Mucosa of rectum (tissue), 2 donors: ENCODE measurements around the gene WSB2.
"Not testable (repeated sequence)": the region's sequence is repeated elsewhere in the genome, so short reads cannot be mapped to it uniquely, and the experiment has no call there.

Experiments used
- H3K27ac ChIP-seq, 2 donors: one replicate each; pipeline ENCODE4 v1.7.0; 2013; ENCODE audit warnings: inconsistent platforms in 2 of 2, low read depth in 2 of 2, low read length in 2 of 2
- H3K27me3 ChIP-seq, 2 donors: one replicate each; pipeline ENCODE4 v1.7.0; 2013; ENCODE audit warnings: low read length in 2 of 2; ENCODE audit not compliant: control insufficient read depth in 2 of 2, insufficient read depth in 2 of 2
- H3K36me3 ChIP-seq, 2 donors: one replicate each; pipeline ENCODE4 v1.7.0; 2013; ENCODE audit warnings: low read length in 2 of 2; ENCODE audit not compliant: control insufficient read depth in 2 of 2, insufficient read depth in 2 of 2
- H3K4me1 ChIP-seq, 2 donors: one replicate each; pipeline ENCODE4 v1.7.0; 2013; ENCODE audit warnings: low read length in 2 of 2, mild to moderate bottlenecking in 1 of 2; ENCODE audit not compliant: control insufficient read depth in 2 of 2, insufficient read depth in 2 of 2
- H3K4me3 ChIP-seq, 2 donors: one replicate each; pipeline ENCODE4 v1.7.0; 2013; ENCODE audit warnings: low read length in 2 of 2
- H3K9ac ChIP-seq, 2 donors: one replicate each; pipeline ENCODE4 v1.7.0; 2013; ENCODE audit warnings: low read length in 2 of 2, low read depth in 1 of 2, mild to moderate bottlenecking in 1 of 2
- H3K9me3 ChIP-seq, 2 donors: one replicate each; pipeline ENCODE4 v1.7.0; 2013; ENCODE audit warnings: low read length in 2 of 2; ENCODE audit not compliant: control insufficient read depth in 2 of 2
- donor health status: healthy.
- donor health status: Normal muscosa, but diverticular disease.

Gene WSB2

GRCh38 chr12:118022728-118023109, 38.3 kb downstream of the WSB2 start:
- Histone ChIP-seq H3K4me1 (peaks cover 0 to under 1% of the 10 kb centered on the region in 2 donors), H3K27me3 (no peaks in the 10 kb centered on the region), H3K9ac (no peak overlapping the region), H3K4me3 (no peak overlapping the region), H3K9me3 (no peaks in the 10 kb centered on the region), H3K36me3 (peaks cover 35 to 38% of the 10 kb centered on the region in 2 donors), H3K27ac (no peak overlapping the region)

DNA sequence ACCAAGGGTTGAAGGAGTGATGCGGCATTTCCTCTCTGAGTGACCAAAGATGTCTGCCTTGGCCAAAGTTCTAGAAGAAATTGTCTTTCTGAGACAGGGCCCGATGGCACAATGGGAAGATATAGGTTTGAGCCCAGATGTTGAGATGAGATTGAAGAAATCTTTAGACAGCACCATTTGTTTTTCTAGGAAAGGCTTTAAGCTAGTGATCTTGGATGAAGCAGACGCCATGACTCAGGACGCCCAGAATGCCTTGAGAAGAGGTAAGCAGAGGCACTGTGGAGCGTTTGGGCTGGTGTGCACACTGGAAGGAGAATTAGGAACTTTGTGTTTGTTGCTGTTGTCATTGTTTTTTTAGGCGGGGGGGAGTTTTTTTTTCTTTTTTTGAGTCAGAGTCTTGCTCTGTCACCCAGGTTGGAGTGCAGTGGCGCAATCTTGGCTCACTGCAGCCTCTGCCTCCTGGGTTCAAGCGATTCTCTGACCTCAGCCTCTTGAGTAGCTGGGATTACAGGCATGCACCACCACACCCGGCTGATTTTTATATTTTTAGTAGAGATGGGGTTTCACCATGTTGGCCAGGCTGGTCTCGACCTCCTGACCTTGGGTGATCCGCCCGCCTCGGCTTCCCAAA, 38.8 kb downstream of the WSB2 start:
- H3K4me1 ChIP-seq, H3K4me3 ChIP-seq, H3K9me3 ChIP-seq, H3K27ac ChIP-seq, H3K9ac ChIP-seq, H3K27me3 ChIP-seq: not testable (repeated sequence)
- H3K36me3 ChIP-seq: peaks cover 35 to 36% of the 10 kb centered on the region in 2 donors

- no peaks in the 10 kb centered on the region for H3K27me3 ChIP-seq
- H3K4me3 ChIP-seq: no peak overlapping the region
- peaks cover 6 to 13% of the 10 kb centered on the region in 2 donors for H3K4me1 ChIP-seq
- H3K9me3 ChIP-seq: no peaks in the 10 kb centered on the region
- H3K9ac ChIP-seq: no peak overlapping the region
- peaks cover 17 to 24% of the 10 kb centered on the region in 2 donors for H3K36me3 ChIP-seq
- no peak overlapping the region for H3K27ac ChIP-seq
Measured at GRCh38 chr12:118020036-118020435, 40.9 kb downstream of the WSB2 start.

GRCh38 chr12:118017926-118018325, 43.1 kb downstream of the WSB2 start:
- Histone ChIP-seq H3K4me3 (no peak overlapping the region), H3K36me3 (peaks cover 13 to 18% of the 10 kb centered on the region in 2 donors), H3K27me3 (no peaks in the 10 kb centered on the region), H3K27ac (no peak overlapping the region), H3K9ac (no peak overlapping the region), H3K9me3 (no peaks in the 10 kb centered on the region), H3K4me1 (peaks cover 6 to 13% of the 10 kb centered on the region in 2 donors)

DNA sequence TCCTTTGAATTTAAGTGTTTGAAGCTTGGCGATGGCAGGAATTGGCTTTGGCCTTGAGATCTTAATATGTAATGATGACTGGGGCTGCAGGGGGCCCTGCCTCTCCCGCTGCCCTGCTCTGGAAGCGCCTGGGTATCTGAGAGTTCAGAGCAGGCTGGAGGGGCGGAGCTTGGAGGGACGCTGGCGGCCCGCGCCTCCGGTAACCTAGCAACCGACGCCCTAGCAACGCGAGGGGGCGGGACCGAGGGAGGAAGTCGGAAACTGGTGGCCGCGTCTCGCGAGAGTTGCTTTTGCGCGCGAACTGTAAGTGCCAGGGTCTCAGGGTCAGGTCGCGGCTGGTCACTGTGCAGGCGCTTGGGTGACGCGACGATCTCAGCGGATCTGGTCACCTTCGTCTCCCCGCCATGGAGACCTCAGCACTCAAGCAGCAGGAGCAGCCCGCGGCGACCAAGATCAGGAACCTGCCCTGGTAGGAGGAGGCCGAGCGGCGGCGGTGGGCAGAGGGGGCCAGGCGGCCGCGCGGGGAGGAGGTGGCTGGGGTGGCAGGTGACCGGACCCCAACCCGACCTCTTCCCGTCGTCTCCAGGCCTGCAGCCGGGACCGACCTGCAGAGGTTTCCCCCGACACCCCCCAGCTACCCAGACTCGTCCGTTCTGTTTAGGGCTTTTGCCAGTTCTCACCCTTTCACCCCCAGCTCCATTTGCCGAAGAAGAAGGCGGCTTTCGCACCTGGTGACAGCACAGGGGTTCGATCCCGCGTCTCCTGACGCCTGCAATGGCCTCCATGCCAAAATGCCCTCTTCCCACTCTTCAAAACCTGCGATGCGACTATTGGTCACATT, 44.3 kb downstream of the WSB2 start, which contains the start of gene RFC5:
Gene RFC5, plus strand, starts transcription at position 280 of the 841 bp plus-strand sequence. Its CDS starts 125 bp downstream, at position 405.
- no peaks in the 10 kb centered on the region for H3K27me3 ChIP-seq
- peak within 1 kb of the TSS; percentile 93 to 99 for H3K4me3 ChIP-seq
- H3K9ac ChIP-seq: peak within 1 kb of the TSS; percentile 88 to 89
- H3K36me3 ChIP-seq: peaks cover 10% of the 10 kb centered on the region in 2 donors
- peaks cover 6 to 13% of the 10 kb centered on the region in 2 donors for H3K4me1 ChIP-seq
- H3K9me3 ChIP-seq: no peaks in the 10 kb centered on the region
- H3K27ac ChIP-seq: peak within 1 kb of the TSS in 1 of 2 donors; percentile 23

- peak overlapping the region in 1 of 2 donors; percentile 5 for H3K9ac ChIP-seq
- peaks cover 6 to 13% of the 10 kb centered on the region in 2 donors for H3K4me1 ChIP-seq
- no peak overlapping the region for H3K27ac ChIP-seq
- peaks cover 10% of the 10 kb centered on the region in 2 donors for H3K36me3 ChIP-seq
- H3K4me3 ChIP-seq: peak overlapping the region; percentile 93 to 99
- H3K27me3 ChIP-seq: no peaks in the 10 kb centered on the region
- H3K9me3 ChIP-seq: no peaks in the 10 kb centered on the region
Measured at GRCh38 chr12:118015944-118016343, 45.0 kb downstream of the WSB2 start.

- Histone ChIP-seq H3K27ac (no peak overlapping the region), H3K27me3 (no peaks in the 10 kb centered on the region), H3K36me3 (peaks cover 10% of the 10 kb centered on the region in 2 donors), H3K4me1 (peaks cover 6 to 13% of the 10 kb centered on the region in 2 donors), H3K4me3 (no peak overlapping the region), H3K9ac (no peak overlapping the region), H3K9me3 (no peaks in the 10 kb centered on the region)
Measured at GRCh38 chr12:118015306-118015705, 45.7 kb downstream of the WSB2 start.

GRCh38 chr12:118013283-118013682, 47.7 kb downstream of the WSB2 start:
- H3K36me3 ChIP-seq: no peaks in the 10 kb centered on the region
- peaks cover 6 to 13% of the 10 kb centered on the region in 2 donors for H3K4me1 ChIP-seq
- H3K4me3 ChIP-seq: no peak overlapping the region
- H3K9ac ChIP-seq: no peak overlapping the region
- H3K9me3 ChIP-seq: no peaks in the 10 kb centered on the region
- no peaks in the 10 kb centered on the region for H3K27me3 ChIP-seq
- H3K27ac ChIP-seq: no peak overlapping the region

DNA sequence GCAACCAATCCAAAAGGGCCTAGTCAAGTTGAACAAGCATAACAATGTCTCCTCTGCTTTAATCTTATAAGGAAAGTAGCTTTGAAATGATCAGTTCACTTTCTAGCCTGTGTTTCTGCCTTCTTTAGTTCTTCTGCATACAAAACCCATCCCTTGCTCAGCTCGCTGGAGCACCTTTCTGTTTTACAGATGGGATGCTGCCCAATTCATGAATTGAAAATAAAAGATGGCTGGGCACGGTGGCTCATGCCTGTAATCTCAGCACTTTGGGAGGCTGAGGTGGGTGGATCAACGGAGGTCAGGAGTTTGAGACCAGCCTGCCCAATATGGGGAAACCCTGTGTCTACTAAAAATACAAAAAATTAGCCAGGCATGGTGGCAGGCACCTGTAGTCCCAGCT, 49.0 kb downstream of the WSB2 start:
- Histone ChIP-seq H3K9ac (no peak overlapping the region), H3K4me1 (peaks cover 1 to 4% of the 10 kb centered on the region in 2 donors), H3K9me3 (no peaks in the 10 kb centered on the region), H3K27me3 (no peaks in the 10 kb centered on the region), H3K27ac (no peak overlapping the region), H3K36me3 (no peaks in the 10 kb centered on the region), H3K4me3 (no peak overlapping the region)

- no peak overlapping the region for H3K27ac ChIP-seq
- no peaks in the 10 kb centered on the region for H3K27me3 ChIP-seq
- no peaks in the 10 kb centered on the region for H3K9me3 ChIP-seq
- no peaks in the 10 kb centered on the region for H3K36me3 ChIP-seq
- no peak overlapping the region for H3K4me3 ChIP-seq
- H3K9ac ChIP-seq: no peak overlapping the region
- peaks cover 0 to 3% of the 10 kb centered on the region in 2 donors for H3K4me1 ChIP-seq
Measured at GRCh38 chr12:118011377-118011776, 49.6 kb downstream of the WSB2 start.
